K562 (cell line): Measurements from ENCODE around the gene TMEM123. TPM values are rescaled to one million over a fixed set of nuclear protein-coding genes. Genes with fewer than 3 reads are reported as not detected.

Source experiments
- ATAC-seq: fragments of 200-7000 bp; cut with Tn5 transposase; 3 replicates; pipeline ENCODE4 v1.9.1; 2020; ENCODE audit warnings: moderate library complexity
- BruUV-seq: library from RNA; stranded (reverse); fragments of 400-500 nt; replicated peaks from 2 replicates; lab custom pipeline; 2021; lab: Mats Ljungman, UMichigan
- CTCF ChIA-PET: fragments of 300-600 bp; formaldehyde crosslinking; extraction: SDS; loops from one replicate; lab custom pipeline; 2021; ENCODE audit warnings: low intra/inter-chr PET ratio; lab: Yijun Ruan, JAX
- POLR2A ChIA-PET: fragments of 300-600, 350-650 bp; sonication (Branson Sonifier 250); formaldehyde crosslinking; extraction: SDS; loops from one replicate; lab custom pipeline; 2021; ENCODE audit warnings: antibody characterized with exemption, inconsistent platforms; lab: Yijun Ruan, JAX
- DNase-seq, 4 experiments: peaks; one replicate each; pipeline versions ENCODE4 v3.0.0 to v3.0.0-alpha.2; 2011 to 2018; ENCODE audit warnings: low spot score in 3 of 4, mixed read lengths in 3 of 4; ENCODE audit errors: extremely low read depth in 1 of 4
- FAIRE-seq: peaks from 2 replicates; lab custom pipeline; 2011; peaks lifted over from hg19 to GRCh38; lab: Jason Lieb, UNC
- H2AFZ ChIP-seq: 2 replicates; pipeline ENCODE4 v1.6.0; 2011; ENCODE audit warnings: low read depth, low read length, control low read depth, inconsistent platforms
- H3K27ac ChIP-seq: fragments of 200-600 bp; 3 replicates; pipeline ENCODE4 v1.8.0; 2011; ENCODE audit warnings: low read depth, mild to moderate bottlenecking, control low read depth, inconsistent platforms, low read length, moderate library complexity, mixed read lengths; ENCODE audit errors: extremely low read depth
- H3K27me3 ChIP-seq, 2 experiments: fragments of 300-600 bp in 1 of 2; 2 replicates in 1 of 2; 3 replicates in 1 of 2; pipeline versions ENCODE4 v1.6.0 to v1.8.0; 2011; ENCODE audit warnings: inconsistent platforms in 2 of 2, low read length in 2 of 2, mild to moderate bottlenecking in 1 of 2, mixed read lengths in 1 of 2, moderate library complexity in 1 of 2; ENCODE audit not compliant: control insufficient read depth in 2 of 2, insufficient read depth in 2 of 2
- H3K36me3 ChIP-seq: fragments of 300-600 bp; 3 replicates; pipeline ENCODE4 v1.8.0; 2011; ENCODE audit warnings: mild to moderate bottlenecking, low read length, inconsistent platforms; ENCODE audit not compliant: control insufficient read depth, insufficient read depth
- H3K4me1 ChIP-seq, 2 experiments: fragments of 200-600 bp in 1 of 2; replicated peaks in 1 of 2; 2 replicates in 1 of 2; 3 replicates in 1 of 2; pipeline versions ENCODE4 v1.5.1 to v1.8.0; 2011; ENCODE audit warnings: inconsistent platforms in 2 of 2, low read length in 2 of 2, mild to moderate bottlenecking in 1 of 2, mixed read lengths in 1 of 2, moderate library complexity in 1 of 2; ENCODE audit not compliant: control insufficient read depth in 2 of 2, insufficient read depth in 2 of 2
- H3K4me2 ChIP-seq: 2 replicates; pipeline ENCODE4 v1.6.1; 2011; ENCODE audit warnings: low read length, control low read depth, inconsistent platforms, mixed read lengths; ENCODE audit not compliant: insufficient read depth
- H3K4me3 ChIP-seq: fragments of 200-600 bp; sonication (generic), shearing (Covaris generic); 2 replicates; pipeline ENCODE4 v1.5.1; 2016; ENCODE audit warnings: control low read depth, inconsistent platforms
- H3K79me2 ChIP-seq: fragments of 200-600 bp; 3 replicates; pipeline ENCODE4 v1.8.0; 2011; ENCODE audit warnings: low read length, inconsistent platforms; ENCODE audit not compliant: control insufficient read depth, insufficient read depth
- H3K9ac ChIP-seq, 2 experiments: 2 replicates each; pipeline versions ENCODE4 v1.6.0 to v1.6.1; 2011; ENCODE audit warnings: low read depth in 2 of 2, low read length in 2 of 2, control low read depth in 1 of 2, inconsistent platforms in 1 of 2, mild to moderate bottlenecking in 1 of 2, mixed read lengths in 1 of 2; ENCODE audit not compliant: insufficient read depth in 1 of 2
- H3K9me1 ChIP-seq: one replicate; pipeline ENCODE4 v1.6.0; 2011; ENCODE audit warnings: inconsistent platforms, mild to moderate bottlenecking, low read length, moderate library complexity; ENCODE audit not compliant: control insufficient read depth, insufficient read depth
- H3K9me3 ChIP-seq: replicated peaks from 2 replicates; pipeline ENCODE4 v1.5.1; 2011; ENCODE audit warnings: low read depth, low read length, inconsistent platforms; ENCODE audit not compliant: control insufficient read depth, insufficient read depth
- H4K20me1 ChIP-seq: replicated peaks from 2 replicates; pipeline ENCODE4 v1.6.1; 2011; ENCODE audit warnings: low read length, inconsistent platforms, mixed read lengths; ENCODE audit not compliant: control insufficient read depth, insufficient read depth
- ELF1 ChIP-seq: fragments of 200-800 bp; sonication (Bioruptor generic); IDR thresholded peaks from 2 replicates; pipeline ENCODE4 v1.6.1; 2016; ENCODE audit warnings: missing genetic modification characterization, missing compliant biosample characterization
- GABPA ChIP-seq: fragments of 200-800 bp; sonication (Bioruptor generic); conservative IDR thresholded peaks from 2 replicates; pipeline ENCODE4 v1.6.1; 2016; ENCODE audit warnings: low read depth, missing genetic modification characterization, missing compliant biosample characterization
- LARP7 ChIP-seq: fragments of 450-650 bp; IDR thresholded peaks from 2 replicates; pipeline ENCODE4 v1.6.1; 2016
- MAZ ChIP-seq, 2 experiments: fragments of 450-650 bp in 1 of 2; sonication (generic) in 1 of 2; formaldehyde crosslinking; IDR thresholded peaks in 1 of 2; conservative IDR thresholded peaks in 1 of 2; 2 replicates each; pipeline versions ENCODE4 v1.4.0 to v1.5.0; 2020; ENCODE audit warnings: mild to moderate bottlenecking in 1 of 2, missing genetic modification reagents in 1 of 2
- POLR2G ChIP-seq: fragments of 200-400 bp; formaldehyde crosslinking; IDR thresholded peaks from 2 replicates; pipeline ENCODE4 v1.6.1; 2017; ENCODE audit warnings: low read depth, mild to moderate bottlenecking, antibody characterized with exemption, low read length, moderate library complexity
- ZNF143 ChIP-seq: sonication (generic); formaldehyde crosslinking; IDR thresholded peaks from 2 replicates; pipeline ENCODE4 v1.9.0; 2022; ENCODE audit warnings: mild to moderate bottlenecking, missing genetic modification reagents
- ZNF75A ChIP-seq: fragments of 450-650 bp; formaldehyde crosslinking; IDR thresholded peaks from 2 replicates; pipeline ENCODE4 v1.4.0; 2020; ENCODE audit warnings: mild to moderate bottlenecking
- WGBS: fragments of 100-300 bp; shearing (Covaris generic); methylation state at CpG from one replicate; pipeline ENCODE4 v1.1.6; 2016; ENCODE audit warnings: low coverage, mixed read lengths; ENCODE audit not compliant: insufficient coverage; ENCODE audit errors: missing lambda C conversion rate; 5-methylcytosine and 5-hydroxymethylcytosine counted together
- in situ Hi-C: fragments of 300-500 bp; cut with MboI; formaldehyde crosslinking; loops from 4 replicates; pipeline ENCODE4 v1.15.0; 2018; ENCODE audit warnings: inconsistent platforms, mixed read lengths
- intact Hi-C: fragments of 100-400 bp; cut with micrococcal nuclease; formaldehyde crosslinking; loops from 2 replicates; pipeline ENCODE4 v1.14.2; 2022
- polyA plus RNA-seq, 8 experiments: library from polyadenylated mRNA; depleted of rRNA in 4 of 8; stranded (reverse) in 5 of 8; unstranded in 3 of 8; fragments of >200 nt; fragmentation: Nextera tagmentation in 2 of 8; fragmentation: Illumina TruSeq in 1 of 8; extraction: Ambion mirVana in 2 of 8; extraction: Trizol in 1 of 8; gene quantifications; 2 replicates each; pipeline versions ENCODE4 v1.2.1 to v1.2.3, GENCODE V29; 2011 to 2014; ENCODE audit warnings: inconsistent platforms in 1 of 8, missing spikeins in 1 of 8
- total RNA-seq, 7 experiments: library from RNA; depleted of rRNA in 6 of 7; stranded (reverse); fragments of >200 nt in 6 of 7; fragmentation: Illumina TruSeq in 2 of 7; extraction: Trizol in 2 of 7; gene quantifications; 2 replicates each; pipeline versions ENCODE4 v1.2.1 to v1.2.3, GENCODE V29; 2011 to 2021; ENCODE audit warnings: low replicate concordance in 1 of 7
- TF ChIP-seq, protein P1 (sequence below), 2 experiments: fragments of 450-650 bp in 1 of 2; sonication (generic) in 1 of 2; formaldehyde crosslinking in 1 of 2; IDR thresholded peaks; 2 replicates each; pipeline versions ENCODE4 v1.7.1 to v1.9.0; 2016 to 2022; ENCODE audit warnings: inconsistent platforms in 1 of 2, mild to moderate bottlenecking in 1 of 2, missing genetic modification reagents in 1 of 2

The TMEM123 gene
- total and polyA plus RNA-seq, 9 of the 15 experiments (the other 6 are each of a cell fraction or from before 2014, with no cell fraction given): 19.8 to 344 (median 82.4) TPM

DNA sequence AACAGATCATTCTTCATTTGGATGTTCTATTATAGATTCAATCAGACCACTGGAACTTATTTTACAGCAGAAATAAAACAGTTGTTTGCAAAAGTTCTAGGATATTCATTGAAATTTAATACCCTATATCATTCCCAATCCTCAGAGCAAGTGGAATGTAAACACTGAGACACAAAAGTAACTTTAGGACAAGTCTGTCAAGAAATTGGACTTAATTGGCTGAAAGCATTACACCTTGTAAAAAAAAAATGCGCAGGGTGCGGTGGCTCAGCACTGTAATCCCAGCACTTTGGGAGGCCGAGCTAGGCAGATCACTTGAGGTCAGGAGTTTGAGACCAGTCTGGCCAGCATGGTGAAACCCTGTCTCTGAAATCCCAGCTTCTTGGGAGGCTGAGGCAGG is 29.9 kb upstream of the TMEM123 start:
- in situ Hi-C loops: no loop called here
- H3K4me1 ChIP-seq: peaks cover 0 to 4% of the 10 kb centered on the region in 2 experiments; a peak in 1 of 5 replicates

More for the DNA sequence above, 29.9 kb upstream of the TMEM123 start:
- intact Hi-C loops: no loop called here
- no TSS peak for BruUV-seq
- no peak for DNase-seq
- no peak overlapping the region for H3K9ac ChIP-seq
- H3K4me2 ChIP-seq: no peak overlapping the region
- ChIA-PET POLR2A (no interaction called here), CTCF (no interaction called here)
- H3K9me3 ChIP-seq: no peaks in the 10 kb centered on the region
- peaks cover 2 to 7% of the 10 kb centered on the region in 2 experiments; a peak in 1 of 5 replicates for H3K27me3 ChIP-seq
- H3K27ac ChIP-seq: no peak overlapping the region
- FAIRE-seq: no peak
- no peak overlapping the region for H2AFZ ChIP-seq
- TF ChIP-seq POLR2G (no peak), ELF1 (tag) (no peak), ZNF143 (CRISPR knock-in tag) (no peak), LARP7 (no peak), ZNF75A (CRISPR knock-in tag) (no peak), MAZ (CRISPR knock-in tag; conservative IDR thresholded peaks at IDR 0.05 in 1 of 2, IDR thresholded peaks at IDR 0.05 in 1 of 2) (no peak), GABPA (tag) (no peak)
- TF ChIP-seq, protein P1, sequence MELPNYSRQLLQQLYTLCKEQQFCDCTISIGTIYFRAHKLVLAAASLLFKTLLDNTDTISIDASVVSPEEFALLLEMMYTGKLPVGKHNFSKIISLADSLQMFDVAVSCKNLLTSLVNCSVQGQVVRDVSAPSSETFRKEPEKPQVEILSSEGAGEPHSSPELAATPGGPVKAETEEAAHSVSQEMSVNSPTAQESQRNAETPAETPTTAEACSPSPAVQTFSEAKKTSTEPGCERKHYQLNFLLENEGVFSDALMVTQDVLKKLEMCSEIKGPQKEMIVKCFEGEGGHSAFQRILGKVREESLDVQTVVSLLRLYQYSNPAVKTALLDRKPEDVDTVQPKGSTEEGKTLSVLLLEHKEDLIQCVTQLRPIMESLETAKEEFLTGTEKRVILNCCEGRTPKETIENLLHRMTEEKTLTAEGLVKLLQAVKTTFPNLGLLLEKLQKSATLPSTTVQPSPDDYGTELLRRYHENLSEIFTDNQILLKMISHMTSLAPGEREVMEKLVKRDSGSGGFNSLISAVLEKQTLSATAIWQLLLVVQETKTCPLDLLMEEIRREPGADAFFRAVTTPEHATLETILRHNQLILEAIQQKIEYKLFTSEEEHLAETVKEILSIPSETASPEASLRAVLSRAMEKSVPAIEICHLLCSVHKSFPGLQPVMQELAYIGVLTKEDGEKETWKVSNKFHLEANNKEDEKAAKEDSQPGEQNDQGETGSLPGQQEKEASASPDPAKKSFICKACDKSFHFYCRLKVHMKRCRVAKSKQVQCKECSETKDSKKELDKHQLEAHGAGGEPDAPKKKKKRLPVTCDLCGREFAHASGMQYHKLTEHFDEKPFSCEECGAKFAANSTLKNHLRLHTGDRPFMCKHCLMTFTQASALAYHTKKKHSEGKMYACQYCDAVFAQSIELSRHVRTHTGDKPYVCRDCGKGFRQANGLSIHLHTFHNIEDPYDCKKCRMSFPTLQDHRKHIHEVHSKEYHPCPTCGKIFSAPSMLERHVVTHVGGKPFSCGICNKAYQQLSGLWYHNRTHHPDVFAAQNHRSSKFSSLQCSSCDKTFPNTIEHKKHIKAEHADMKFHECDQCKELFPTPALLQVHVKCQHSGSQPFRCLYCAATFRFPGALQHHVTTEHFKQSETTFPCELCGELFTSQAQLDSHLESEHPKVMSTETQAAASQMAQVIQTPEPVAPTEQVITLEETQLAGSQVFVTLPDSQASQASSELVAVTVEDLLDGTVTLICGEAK (IDR thresholded peaks at IDR 0.05): no peak
- TF ChIP-seq, protein P1 (CRISPR knock-in tag; IDR thresholded peaks at IDR 0.05): no peak
- WGBS: 14% methylated on average over 3 of the region's 3 CpGs
- no peaks in the 10 kb centered on the region for H3K36me3 ChIP-seq
- no peak for ATAC-seq
- no peaks in the 10 kb centered on the region for H4K20me1 ChIP-seq
- H3K9me1 ChIP-seq: no peaks in the 10 kb centered on the region
- no peaks in the 10 kb centered on the region for H3K79me2 ChIP-seq
- H3K4me3 ChIP-seq: no peak overlapping the region
